NCI-H345 treated with DMSO at 0.1 percent for 48 hours (cell line): Measurements from ENCODE around the gene ZWILCH.
"Not testable (repeated sequence)": the region's sequence is repeated elsewhere in the genome, so short reads cannot be mapped to it uniquely, and the experiment has no call there.

ENCODE experiments used
- DNase-seq: peaks from one replicate; lab custom pipeline; 2025; ENCODE audit not compliant: unreplicated experiment; lab: John Stamatoyannopoulos, UW

ZWILCH gene

GRCh38 chr15:66504563-66505429, at the start of gene ZWILCH, which contains the start of gene RPL4:
TSS of gene ZWILCH (plus strand) at chr15:66505326. CDS start at chr15:66505339, 13 bp downstream.
TSS of gene RPL4 (minus strand) at chr15:66504855. CDS start at chr15:66504790, 65 bp downstream.
- peak; percentile 18 for DNase-seq

GRCh38 chr15:66456211-66456610, 48.9 kb upstream of the ZWILCH start:
- no peak for DNase-seq

- no peak for DNase-seq
These were observed 45.1 kb upstream of the ZWILCH start for GRCh38 chr15:66459818-66460615.

- DNase-seq: not testable (repeated sequence)
These were observed 43.8 kb upstream of the ZWILCH start for GRCh38 chr15:66461294-66461693.

- DNase-seq: no peak
These were observed 43.2 kb upstream of the ZWILCH start for GRCh38 chr15:66461917-66462316.

GRCh38 chr15:66462627-66463026, 42.5 kb upstream of the ZWILCH start:
- DNase-seq: no peak

- not testable (repeated sequence) for DNase-seq
These were observed 39.8 kb upstream of the ZWILCH start for GRCh38 chr15:66465294-66465693.

- not testable (repeated sequence) for DNase-seq
These were observed 37.7 kb upstream of the ZWILCH start for GRCh38 chr15:66467162-66468040.

GRCh38 chr15:66470825-66471224, 34.3 kb upstream of the ZWILCH start:
- not testable (repeated sequence) for DNase-seq

GRCh38 chr15:66472176-66472999, 32.7 kb upstream of the ZWILCH start:
- no peak for DNase-seq

GRCh38 chr15:66474135-66474534, 31.0 kb upstream of the ZWILCH start:
- DNase-seq: no peak

- DNase-seq: no peak
These were observed 30.2 kb upstream of the ZWILCH start for GRCh38 chr15:66474963-66475362.

GRCh38 chr15:66476535-66476934, 28.6 kb upstream of the ZWILCH start:
- DNase-seq: no peak

GRCh38 chr15:66477011-66477410, 28.1 kb upstream of the ZWILCH start:
- DNase-seq: no peak

GRCh38 chr15:66480267-66480666, 24.9 kb upstream of the ZWILCH start:
- DNase-seq: no peak

- DNase-seq: no peak
These were observed 23.8 kb upstream of the ZWILCH start for GRCh38 chr15:66481107-66481856.

- no peak for DNase-seq
These were observed 22.6 kb upstream of the ZWILCH start for GRCh38 chr15:66482539-66482938.

- DNase-seq: no peak
These were observed 22.0 kb upstream of the ZWILCH start for GRCh38 chr15:66483131-66483566.

- no peak for DNase-seq
These were observed 20.5 kb upstream of the ZWILCH start for GRCh38 chr15:66484539-66485112.
